ENCODE measurements around the gene TBC1D22A. TPM values are rescaled to one million over a fixed set of nuclear protein-coding genes. Genes with fewer than 3 reads are reported as not detected.

The TBC1D22A gene
- total and polyA plus RNA-seq, 9 donors, result 12.5 to 25.6 (median 18.5) TPM

GRCh38 chr22:46750530-46750800 lies 12.0 kb upstream of the TBC1D22A start:
- no peak for DNase-seq
- Histone ChIP-seq H3K9me3 (no peaks in the 10 kb centered on the region), H3K36me3 (no peaks in the 10 kb centered on the region), H3K27me3 (no peaks in the 10 kb centered on the region), H3K4me3 (no peak overlapping the region), H3K27ac (no peak overlapping the region), H3K4me1 (ENCODE audit: insufficient read depth) (peaks cover 7% of the 10 kb centered on the region)
- intact Hi-C loops (cut with DNase I), result no loop called here
- no peak for TF ChIP-seq POLR2A (IDR thresholded peaks at IDR 0.05)
- TF ChIP-seq EP300 (IDR thresholded peaks at IDR 0.05), result no peak
- TF ChIP-seq, protein P1, sequence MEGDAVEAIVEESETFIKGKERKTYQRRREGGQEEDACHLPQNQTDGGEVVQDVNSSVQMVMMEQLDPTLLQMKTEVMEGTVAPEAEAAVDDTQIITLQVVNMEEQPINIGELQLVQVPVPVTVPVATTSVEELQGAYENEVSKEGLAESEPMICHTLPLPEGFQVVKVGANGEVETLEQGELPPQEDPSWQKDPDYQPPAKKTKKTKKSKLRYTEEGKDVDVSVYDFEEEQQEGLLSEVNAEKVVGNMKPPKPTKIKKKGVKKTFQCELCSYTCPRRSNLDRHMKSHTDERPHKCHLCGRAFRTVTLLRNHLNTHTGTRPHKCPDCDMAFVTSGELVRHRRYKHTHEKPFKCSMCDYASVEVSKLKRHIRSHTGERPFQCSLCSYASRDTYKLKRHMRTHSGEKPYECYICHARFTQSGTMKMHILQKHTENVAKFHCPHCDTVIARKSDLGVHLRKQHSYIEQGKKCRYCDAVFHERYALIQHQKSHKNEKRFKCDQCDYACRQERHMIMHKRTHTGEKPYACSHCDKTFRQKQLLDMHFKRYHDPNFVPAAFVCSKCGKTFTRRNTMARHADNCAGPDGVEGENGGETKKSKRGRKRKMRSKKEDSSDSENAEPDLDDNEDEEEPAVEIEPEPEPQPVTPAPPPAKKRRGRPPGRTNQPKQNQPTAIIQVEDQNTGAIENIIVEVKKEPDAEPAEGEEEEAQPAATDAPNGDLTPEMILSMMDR (IDR thresholded peaks at IDR 0.05), result no peak
- WGBS, 3 donors, result 68 to 84% (median 79%) methylated on average over 5 of the region's 5 CpGs

GRCh38 chr22:46750863-46751443 lies 11.5 kb upstream of the TBC1D22A start:
- WGBS, 3 donors, result 51 to 62% (median 52%) methylated on average over 12 of the region's 12 CpGs
- intact Hi-C loops (cut with DNase I), result no loop called here
- peaks cover 7% of the 10 kb centered on the region for H3K4me1 ChIP-seq (ENCODE audit: insufficient read depth)
- H3K27me3 ChIP-seq, result no peaks in the 10 kb centered on the region
- DNase-seq, result no peak
- H3K4me3 ChIP-seq, result no peak overlapping the region
- H3K27ac ChIP-seq, result no peak overlapping the region
- no peak for TF ChIP-seq EP300 (IDR thresholded peaks at IDR 0.05)
- TF ChIP-seq, protein P1 (IDR thresholded peaks at IDR 0.05), result no peak
- TF ChIP-seq POLR2A (IDR thresholded peaks at IDR 0.05), result no peak
- no peaks in the 10 kb centered on the region for H3K9me3 ChIP-seq
- H3K36me3 ChIP-seq, result no peaks in the 10 kb centered on the region

DNA sequence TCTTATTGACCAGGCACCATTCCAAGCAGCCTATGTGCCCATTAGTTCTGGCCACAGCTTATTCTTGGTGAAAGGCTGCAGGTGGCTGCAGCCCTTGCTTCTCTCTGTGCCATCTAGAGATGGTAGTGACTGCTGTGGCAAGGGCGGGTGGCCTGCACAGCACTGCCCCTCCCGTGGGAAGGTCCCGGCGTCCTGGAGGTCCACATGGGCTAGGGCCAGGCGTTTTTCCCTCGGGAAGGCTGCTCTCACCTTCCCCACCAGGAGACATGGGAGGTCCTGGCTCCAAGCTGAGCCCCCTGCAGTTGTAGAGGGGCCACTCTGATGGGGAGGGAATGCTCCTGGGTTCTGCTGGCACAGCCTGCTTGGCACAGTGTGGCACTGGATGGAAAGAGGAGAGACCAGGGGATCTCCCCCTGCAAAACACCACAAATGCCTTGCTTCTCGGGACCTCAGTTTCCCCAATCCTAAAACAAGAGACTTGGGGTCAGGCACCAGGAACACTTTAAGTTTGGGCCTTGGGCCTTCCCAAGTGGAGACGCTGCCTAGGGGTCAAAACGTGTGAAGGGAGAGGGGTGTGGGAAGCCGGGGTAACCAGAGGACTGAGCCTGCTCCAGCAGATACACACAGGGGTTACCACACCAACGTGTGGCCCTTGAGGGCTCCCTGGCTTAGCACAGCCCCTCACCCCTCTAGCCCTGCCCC lies 10.0 kb upstream of the TBC1D22A start:
- H3K4me1 ChIP-seq (ENCODE audit: insufficient read depth), result peaks cover 7% of the 10 kb centered on the region
- no peak for DNase-seq
- WGBS, 3 donors, result 78 to 84% (median 81%) methylated on average over 11 of the region's 11 CpGs
- intact Hi-C loops (cut with DNase I), result no loop called here
- H3K4me3 ChIP-seq, result no peak overlapping the region
- no peak overlapping the region for H3K27ac ChIP-seq
- H3K36me3 ChIP-seq, result no peaks in the 10 kb centered on the region
- H3K9me3 ChIP-seq, result no peaks in the 10 kb centered on the region
- H3K27me3 ChIP-seq, result no peaks in the 10 kb centered on the region
- TF ChIP-seq, protein P1 (IDR thresholded peaks at IDR 0.05), result no peak
- no peak for TF ChIP-seq EP300 (IDR thresholded peaks at IDR 0.05)
- TF ChIP-seq POLR2A (IDR thresholded peaks at IDR 0.05), result no peak

DNA sequence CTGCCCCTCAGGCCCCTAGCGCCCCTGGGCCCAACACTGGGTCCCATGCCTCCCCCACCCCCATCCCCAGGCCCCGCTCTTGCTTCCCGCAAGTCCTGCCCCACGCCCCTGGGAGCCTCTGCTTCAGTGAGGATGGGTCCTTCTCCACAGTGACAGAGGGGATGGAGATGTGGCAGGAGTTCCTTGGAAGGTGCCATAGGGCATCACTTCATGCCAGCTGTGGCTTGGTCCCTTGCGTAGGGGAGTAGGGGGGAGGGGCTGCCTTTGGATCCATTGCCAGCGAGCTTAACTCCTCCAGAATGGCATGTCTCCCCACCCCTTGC lies 9.5 kb upstream of the TBC1D22A start:
- DNase-seq, result no peak
- 92 to 98% (median 94%) methylated on average over 6 of the region's 6 CpGs for WGBS, 3 donors
- H3K36me3 ChIP-seq, result no peaks in the 10 kb centered on the region

More for the DNA sequence above, 9.5 kb upstream of the TBC1D22A start:
- H3K4me1 ChIP-seq (ENCODE audit: insufficient read depth), result peaks cover 7% of the 10 kb centered on the region
- H3K27me3 ChIP-seq, result no peaks in the 10 kb centered on the region
- no peaks in the 10 kb centered on the region for H3K9me3 ChIP-seq
- TF ChIP-seq EP300 (IDR thresholded peaks at IDR 0.05), result no peak
- TF ChIP-seq, protein P1 (IDR thresholded peaks at IDR 0.05), result no peak
- no peak for TF ChIP-seq POLR2A (IDR thresholded peaks at IDR 0.05)
- H3K4me3 ChIP-seq, result no peak overlapping the region
- intact Hi-C loops (cut with DNase I), result no loop called here
- no peak overlapping the region for H3K27ac ChIP-seq

All from ovary (tissue), 9 donors.